ENCODE data around the gene ARHGEF39.

Gene ARHGEF39

GRCh38 chr9:35688558-35689541 is 23.9 kb upstream of the ARHGEF39 start:
- Histone ChIP-seq H3K27ac (peak overlapping the region; percentile 49; the same call in 1 of the 2 replicates), H3K9me3 (ENCODE audit: low read depth, low read length) (no peaks in the 10 kb centered on the region), H3K36me3 (ENCODE audit: insufficient read depth, low read length) (peaks cover 13% of the 10 kb centered on the region; the same call in 1 of the 2 replicates), H3K4me3 (peak overlapping the region; percentile 96), H3K9ac (ENCODE audit: insufficient read length) (peak overlapping the region; percentile 49)
- TF ChIP-seq POLR2AphosphoS5 (IDR thresholded peaks at IDR 0.05; ENCODE audit: borderline replicate concordance, low read depth, low read length): no peak
- TF ChIP-seq EZH2 (IDR thresholded peaks at IDR 0.05): no peak
- no peak for TF ChIP-seq FOXP2 (optimal IDR thresholded peaks at IDR 0.05; ENCODE audit: control extremely low read depth, extremely low read length, insufficient read depth)
- DNase-seq (ENCODE audit: low read depth, low spot score): no peak

GRCh38 chr9:35687972-35688557 is 23.1 kb upstream of the ARHGEF39 start:
- no peak for DNase-seq (ENCODE audit: low read depth, low spot score)
- H3K4me3 ChIP-seq: no peak overlapping the region
- H3K9ac ChIP-seq (ENCODE audit: insufficient read length): no peak overlapping the region

DNA sequence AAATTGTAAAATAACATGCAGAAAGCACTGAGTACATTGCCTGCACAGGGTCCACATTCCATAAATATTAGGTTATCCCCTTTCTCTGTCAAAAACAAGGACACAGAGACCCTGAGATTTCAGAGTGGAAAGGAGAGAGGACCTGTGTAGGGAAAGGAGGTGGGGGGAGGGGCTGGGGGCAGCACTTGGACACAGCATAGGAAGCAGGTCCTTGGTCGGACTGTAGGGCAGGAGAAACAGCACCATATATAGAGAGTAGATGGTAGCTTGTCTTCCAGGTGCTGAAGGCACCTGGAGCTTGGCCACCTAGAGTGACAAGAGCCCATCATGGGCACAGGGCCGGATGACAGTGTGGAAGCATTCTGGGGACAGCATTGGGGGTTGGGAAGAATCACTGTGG is 22.3 kb upstream of the ARHGEF39 start:
- H3K9ac ChIP-seq (ENCODE audit: insufficient read length): no peak overlapping the region
- no peaks in the 10 kb centered on the region for H3K9me3 ChIP-seq (ENCODE audit: low read depth, low read length)
- H3K36me3 ChIP-seq (ENCODE audit: insufficient read depth, low read length): peaks cover 22% of the 10 kb centered on the region; the same call in 1 of the 2 replicates
- H3K27ac ChIP-seq: peak overlapping the region; percentile 13; the same call in 1 of the 2 replicates
- no peak for DNase-seq (ENCODE audit: low read depth, low spot score)
- TF ChIP-seq FOXP2 (optimal IDR thresholded peaks at IDR 0.05; ENCODE audit: control extremely low read depth, extremely low read length, insufficient read depth): no peak
- TF ChIP-seq POLR2AphosphoS5 (IDR thresholded peaks at IDR 0.05; ENCODE audit: borderline replicate concordance, low read depth, low read length): no peak
- no peak for TF ChIP-seq EZH2 (IDR thresholded peaks at IDR 0.05)
- H3K4me3 ChIP-seq: no peak overlapping the region

More at GRCh38 chr9:35687972-35688557, 23.1 kb upstream of the ARHGEF39 start:
- peaks cover 20% of the 10 kb centered on the region; the same call in 1 of the 2 replicates for H3K36me3 ChIP-seq (ENCODE audit: insufficient read depth, low read length)
- no peak overlapping the region for H3K27ac ChIP-seq
- TF ChIP-seq EZH2 (IDR thresholded peaks at IDR 0.05) (no peak), POLR2AphosphoS5 (IDR thresholded peaks at IDR 0.05; ENCODE audit: borderline replicate concordance, low read depth, low read length) (no peak), FOXP2 (optimal IDR thresholded peaks at IDR 0.05; ENCODE audit: control extremely low read depth, extremely low read length, insufficient read depth) (no peak)
- H3K9me3 ChIP-seq (ENCODE audit: low read depth, low read length): no peaks in the 10 kb centered on the region

- Histone ChIP-seq H3K27ac (peak overlapping the region; percentile 13; the same call in 1 of the 2 replicates), H3K9me3 (ENCODE audit: low read depth, low read length) (no peaks in the 10 kb centered on the region), H3K36me3 (ENCODE audit: insufficient read depth, low read length) (peaks cover 22% of the 10 kb centered on the region; the same call in 1 of the 2 replicates), H3K9ac (ENCODE audit: insufficient read length) (no peak overlapping the region), H3K4me3 (no peak overlapping the region)
- no peak for DNase-seq (ENCODE audit: low read depth, low spot score)
- TF ChIP-seq FOXP2 (optimal IDR thresholded peaks at IDR 0.05; ENCODE audit: control extremely low read depth, extremely low read length, insufficient read depth) (no peak), POLR2AphosphoS5 (IDR thresholded peaks at IDR 0.05; ENCODE audit: borderline replicate concordance, low read depth, low read length) (no peak), EZH2 (IDR thresholded peaks at IDR 0.05) (no peak)
These were observed 21.5 kb upstream of the ARHGEF39 start for GRCh38 chr9:35686222-35687203.

GRCh38 chr9:35685506-35685905 is 20.5 kb upstream of the ARHGEF39 start:
- H3K36me3 ChIP-seq (ENCODE audit: insufficient read depth, low read length): peaks cover 22% of the 10 kb centered on the region; the same call in 1 of the 2 replicates
- DNase-seq (ENCODE audit: low read depth, low spot score): no peak
- no peak overlapping the region for H3K27ac ChIP-seq
- H3K9me3 ChIP-seq (ENCODE audit: low read depth, low read length): no peaks in the 10 kb centered on the region
- no peak overlapping the region for H3K9ac ChIP-seq (ENCODE audit: insufficient read length)
- no peak for TF ChIP-seq POLR2AphosphoS5 (IDR thresholded peaks at IDR 0.05; ENCODE audit: borderline replicate concordance, low read depth, low read length)
- no peak overlapping the region for H3K4me3 ChIP-seq

- Histone ChIP-seq H3K9ac (ENCODE audit: insufficient read length) (no peak overlapping the region), H3K27ac (no peak overlapping the region), H3K4me3 (no peak overlapping the region), H3K9me3 (ENCODE audit: low read depth, low read length) (no peaks in the 10 kb centered on the region), H3K36me3 (ENCODE audit: insufficient read depth, low read length) (peaks cover 22% of the 10 kb centered on the region; the same call in 1 of the 2 replicates)
- DNase-seq (ENCODE audit: low read depth, low spot score): no peak
- TF ChIP-seq POLR2AphosphoS5 (IDR thresholded peaks at IDR 0.05; ENCODE audit: borderline replicate concordance, low read depth, low read length) (no peak), EZH2 (IDR thresholded peaks at IDR 0.05) (no peak), FOXP2 (optimal IDR thresholded peaks at IDR 0.05; ENCODE audit: control extremely low read depth, extremely low read length, insufficient read depth) (no peak)
These were observed 19.9 kb upstream of the ARHGEF39 start for GRCh38 chr9:35684921-35685320.

DNA sequence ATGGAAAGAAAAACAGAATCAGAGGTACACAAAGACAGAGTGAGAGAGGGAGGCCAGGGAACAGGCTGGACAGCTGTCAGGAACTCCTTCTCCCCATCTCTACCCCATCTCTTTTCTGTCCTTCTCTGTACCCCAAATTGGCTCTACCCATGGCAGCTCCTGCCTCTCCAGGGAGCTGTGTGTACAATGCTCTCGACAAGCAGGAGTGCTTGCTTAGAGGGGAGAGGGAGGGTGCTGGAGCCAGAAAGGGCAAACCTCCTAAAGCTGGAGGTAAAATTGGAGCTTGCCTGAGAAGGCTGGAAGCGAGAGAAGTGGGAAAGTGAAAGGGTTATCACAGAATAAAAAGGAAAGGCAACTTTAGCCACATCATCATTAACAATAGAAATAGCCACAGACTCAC is 18.3 kb upstream of the ARHGEF39 start:
- Histone ChIP-seq H3K4me3 (no peak overlapping the region), H3K27ac (no peak overlapping the region), H3K9ac (ENCODE audit: insufficient read length) (no peak overlapping the region), H3K9me3 (ENCODE audit: low read depth, low read length) (no peaks in the 10 kb centered on the region), H3K36me3 (ENCODE audit: insufficient read depth, low read length) (peaks cover 22% of the 10 kb centered on the region; the same call in 1 of the 2 replicates)
- TF ChIP-seq EZH2 (IDR thresholded peaks at IDR 0.05) (no peak), POLR2AphosphoS5 (IDR thresholded peaks at IDR 0.05; ENCODE audit: borderline replicate concordance, low read depth, low read length) (no peak), FOXP2 (optimal IDR thresholded peaks at IDR 0.05; ENCODE audit: control extremely low read depth, extremely low read length, insufficient read depth) (no peak)
- no peak for DNase-seq (ENCODE audit: low read depth, low spot score)

All from SK-N-MC (cell line).